ENCODE results near the gene CCDC88B. TPM values are rescaled to one million over a fixed set of nuclear protein-coding genes. Genes with fewer than 3 reads are reported as not detected.
A peak's percentile ranks its signal among the peaks of the same experiment; 100 is the strongest.

The CCDC88B gene
- total RNA-seq, 1 experiment from 2014 or later = 17.1 TPM

DNA sequence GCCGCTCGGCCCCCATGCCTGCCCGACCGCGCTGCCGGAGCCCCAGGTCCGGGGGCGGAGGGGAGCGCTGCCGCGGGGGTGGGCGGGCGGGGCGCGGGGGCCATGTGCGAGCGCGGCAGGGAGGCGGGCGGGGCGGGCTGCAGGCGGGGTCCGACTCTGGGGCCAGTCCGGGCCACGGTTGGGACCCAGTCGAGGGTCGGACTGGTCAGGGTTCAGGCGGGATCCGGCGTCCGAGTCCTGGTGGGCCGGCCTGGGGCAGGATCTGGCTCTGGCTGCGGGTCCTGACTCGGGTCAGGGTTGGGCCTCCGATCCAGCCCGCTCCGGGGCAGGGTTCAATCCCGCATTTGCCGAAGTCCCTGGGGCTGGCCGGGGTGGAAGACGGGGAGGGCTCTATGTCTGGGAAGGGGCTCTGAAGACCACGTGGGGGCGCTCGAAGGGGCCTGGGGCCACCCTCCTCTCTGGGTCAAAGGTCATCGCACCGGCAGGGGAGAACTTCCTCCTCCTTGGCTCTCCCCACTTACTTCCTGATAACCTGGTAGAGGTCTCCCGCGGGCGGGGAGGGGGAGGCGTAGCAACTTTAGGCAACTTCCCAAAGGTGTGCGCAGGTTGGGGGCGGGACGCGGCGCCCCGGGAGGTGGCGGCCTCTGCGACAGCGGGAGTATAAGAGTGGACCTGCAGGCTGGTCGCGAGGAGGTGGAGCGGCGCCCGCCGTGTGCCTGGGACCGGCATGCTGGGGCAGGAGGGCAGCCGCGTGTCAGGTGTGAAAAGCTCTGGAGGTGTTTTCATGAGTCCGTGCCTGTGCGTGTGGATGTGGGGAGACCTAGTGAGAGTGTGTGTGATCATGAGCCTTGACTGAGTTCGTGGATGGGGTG is 34.1 kb upstream of the CCDC88B start:
- H3K4me3 ChIP-seq (ENCODE audit: low read depth in 2 of 2, low read length in 2 of 2) = peak overlapping the region; percentile 72 to 80
- no peaks in the 10 kb centered on the region for H3K27me3 ChIP-seq (ENCODE audit: control insufficient read depth, insufficient read depth, low read length)
- in situ Hi-C loops (cut with HindIII; ENCODE audit: low pct_unique_long_range_greater_than_20kb, low sequenced_read_pairs) (no loop called here), intact Hi-C loops (cut with micrococcal nuclease; ENCODE audit: unreplicated experiment) (loop anchor here (10.0 kb wide), 1 partner anchor 61 kb away; the partner anchor contains the start of genes FKBP2 and PPP1R14B)
- peak overlapping the region; percentile 77 for H3K27ac ChIP-seq (ENCODE audit: low read length)
- POLR2A ChIA-PET = interaction anchor here (0.6 to 1.1 kb wide), 5 partner anchors 11 to 1474 kb away, joined by 3 to 8 read pairs (median 4); partner anchors contain the start of genes BAD, PRDX5, STX5 and TRMT112
- TSS peak; percentile 77 for BruUV-seq (replicated peaks)
- no peaks in the 10 kb centered on the region for H3K36me3 ChIP-seq (ENCODE audit: control insufficient read depth, insufficient read depth, low read length)
- TF ChIP-seq POLR2AphosphoS5 (IDR thresholded peaks at IDR 0.05; ENCODE audit: low read depth, low read length) (peak; percentile 39; the same call in 1 of the 2 replicates), REST (IDR thresholded peaks at IDR 0.05; ENCODE audit: insufficient read depth in 1 of 2, low read depth in 2 of 2, low read length in 1 of 2) (no peak), SIN3A (IDR thresholded peaks at IDR 0.05; ENCODE audit: borderline replicate concordance, insufficient read depth, low read depth, low read length) (0 out of 2 replicates have a peak, but pooled peaks have one; percentile 69), TCF7L2 (IDR thresholded peaks at IDR 0.05; ENCODE audit: low read depth, low read length) (no peak), CTCF (IDR thresholded peaks at IDR 0.05) (peak; percentile 86)
- H3K4me1 ChIP-seq (ENCODE audit: control insufficient read depth, insufficient read depth, low read length) = peaks cover 13% of the 10 kb centered on the region
- H3K9me3 ChIP-seq (ENCODE audit: control insufficient read depth, insufficient read depth, low read depth, low read length) = no peaks in the 10 kb centered on the region
- CTCF ChIA-PET = interaction anchor here (0.5 to 2.3 kb wide), 2 partner anchors 49 to 616 kb away, joined by 3 to 25 read pairs; no protein-coding TSS in a partner anchor
- ATAC-seq = peak; percentile 39
- DNase-seq (ENCODE audit: low read depth, low spot score) = no peak

- BruUV-seq (replicated peaks) = no TSS peak
- POLR2A ChIA-PET = interaction anchor here (1.1 kb wide), 1 partner anchor 11 kb away, joined by 8 read pairs; the partner anchor contains the start of genes PRDX5 and TRMT112
Observed at GRCh38 chr11:64306563-64306875, 33.5 kb upstream of the CCDC88B start.

More at GRCh38 chr11:64306563-64306875, 33.5 kb upstream of the CCDC88B start:
- intact Hi-C loops (cut with micrococcal nuclease; ENCODE audit: unreplicated experiment) = loop anchor here (10.0 kb wide), 1 partner anchor 62 kb away; the partner anchor contains the start of genes FKBP2 and PPP1R14B
- Histone ChIP-seq H3K36me3 (ENCODE audit: control insufficient read depth, insufficient read depth, low read length) (no peaks in the 10 kb centered on the region), H3K9me3 (ENCODE audit: control insufficient read depth, insufficient read depth, low read depth, low read length) (no peaks in the 10 kb centered on the region), H3K27ac (ENCODE audit: low read length) (peak overlapping the region; percentile 77), H3K27me3 (ENCODE audit: control insufficient read depth, insufficient read depth, low read length) (no peaks in the 10 kb centered on the region), H3K4me1 (ENCODE audit: control insufficient read depth, insufficient read depth, low read length) (peaks cover 15% of the 10 kb centered on the region), H3K4me3 (ENCODE audit: low read depth in 2 of 2, low read length in 2 of 2) (peak overlapping the region; percentile 72 to 80)
- CTCF ChIA-PET = no interaction called here
- DNase-seq (ENCODE audit: low read depth, low spot score) (no peak), ATAC-seq (no peak)
- TF ChIP-seq CTCF (IDR thresholded peaks at IDR 0.05) (no peak), POLR2AphosphoS5 (IDR thresholded peaks at IDR 0.05; ENCODE audit: low read depth, low read length) (no peak), SIN3A (IDR thresholded peaks at IDR 0.05; ENCODE audit: borderline replicate concordance, insufficient read depth, low read depth, low read length) (no peak), REST (IDR thresholded peaks at IDR 0.05; ENCODE audit: insufficient read depth in 1 of 2, low read depth in 2 of 2, low read length in 1 of 2) (no peak), TCF7L2 (IDR thresholded peaks at IDR 0.05; ENCODE audit: low read depth, low read length) (no peak)
- in situ Hi-C loops (cut with HindIII; ENCODE audit: low pct_unique_long_range_greater_than_20kb, low sequenced_read_pairs) = no loop called here

All from Panc1 (cell line).